OCI-LY7 (cell line): ENCODE data around the gene CRBN.

Experiments used
- EZH2phosphoT487 ChIP-seq: fragments of 200-600 bp; sonication (generic); IDR thresholded peaks from 2 replicates; pipeline ENCODE4 v1.6.1; 2018; ENCODE audit warnings: low read depth, borderline replicate concordance, mild to moderate bottlenecking, mixed run types, antibody characterized with exemption, low read length, moderate library complexity, mixed read lengths
- TF ChIP-seq, protein P1 (sequence below): fragments of 200-600 bp; sonication (generic); conservative IDR thresholded peaks from 2 replicates; pipeline ENCODE4 v1.5.1; 2014; ENCODE audit warnings: mild to moderate bottlenecking, antibody characterized with exemption, low read length, moderate library complexity, mixed read lengths

DNA sequence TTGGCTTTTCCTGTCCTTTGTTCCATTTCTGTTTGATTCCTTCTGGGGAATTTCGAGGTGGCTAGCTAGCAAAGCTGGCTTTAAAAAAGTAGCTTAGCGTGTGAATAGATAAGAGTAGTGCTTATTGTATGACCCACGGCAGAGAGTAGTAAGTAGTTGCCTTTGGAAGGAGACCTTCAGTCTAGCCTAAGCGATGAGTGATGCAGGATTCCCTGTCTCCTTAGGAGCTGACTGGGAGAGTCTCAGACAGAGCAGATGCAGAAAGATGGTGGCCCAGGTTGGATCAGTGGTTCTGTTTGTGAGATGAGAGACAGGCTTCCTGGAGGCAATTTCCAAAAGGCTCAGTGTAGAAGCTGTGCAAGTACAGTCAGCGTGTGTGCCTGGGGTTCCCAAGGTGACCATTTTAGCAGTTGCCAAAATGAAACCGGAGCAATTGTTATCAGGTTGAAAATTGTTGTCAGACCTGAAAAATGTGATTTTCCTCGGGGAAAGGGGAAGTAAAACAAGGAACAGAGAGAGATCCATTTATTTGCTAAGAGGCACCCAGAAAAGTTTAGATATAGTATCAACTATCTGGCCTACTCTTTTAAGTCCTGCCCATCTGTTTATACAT is 68.6 kb downstream of the CRBN start:
- TF ChIP-seq, protein P1, sequence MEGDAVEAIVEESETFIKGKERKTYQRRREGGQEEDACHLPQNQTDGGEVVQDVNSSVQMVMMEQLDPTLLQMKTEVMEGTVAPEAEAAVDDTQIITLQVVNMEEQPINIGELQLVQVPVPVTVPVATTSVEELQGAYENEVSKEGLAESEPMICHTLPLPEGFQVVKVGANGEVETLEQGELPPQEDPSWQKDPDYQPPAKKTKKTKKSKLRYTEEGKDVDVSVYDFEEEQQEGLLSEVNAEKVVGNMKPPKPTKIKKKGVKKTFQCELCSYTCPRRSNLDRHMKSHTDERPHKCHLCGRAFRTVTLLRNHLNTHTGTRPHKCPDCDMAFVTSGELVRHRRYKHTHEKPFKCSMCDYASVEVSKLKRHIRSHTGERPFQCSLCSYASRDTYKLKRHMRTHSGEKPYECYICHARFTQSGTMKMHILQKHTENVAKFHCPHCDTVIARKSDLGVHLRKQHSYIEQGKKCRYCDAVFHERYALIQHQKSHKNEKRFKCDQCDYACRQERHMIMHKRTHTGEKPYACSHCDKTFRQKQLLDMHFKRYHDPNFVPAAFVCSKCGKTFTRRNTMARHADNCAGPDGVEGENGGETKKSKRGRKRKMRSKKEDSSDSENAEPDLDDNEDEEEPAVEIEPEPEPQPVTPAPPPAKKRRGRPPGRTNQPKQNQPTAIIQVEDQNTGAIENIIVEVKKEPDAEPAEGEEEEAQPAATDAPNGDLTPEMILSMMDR, result no peak
- TF ChIP-seq EZH2phosphoT487, result no peak
